Epidermal melanocyte (primary cell): Measurements from ENCODE around the gene SLC7A7.
A peak's percentile ranks its signal among the peaks of the same experiment; 100 is the strongest.
"Not testable (repeated sequence)": the region's sequence is repeated elsewhere in the genome, so short reads cannot be mapped to it uniquely, and the experiment has no call there.

Experiments
- DNase-seq: peaks from one replicate; pipeline ENCODE4 v3.0.0; 2011; ENCODE audit warnings: low spot score; ENCODE audit not compliant: insufficient read length

The SLC7A7 gene

DNA sequence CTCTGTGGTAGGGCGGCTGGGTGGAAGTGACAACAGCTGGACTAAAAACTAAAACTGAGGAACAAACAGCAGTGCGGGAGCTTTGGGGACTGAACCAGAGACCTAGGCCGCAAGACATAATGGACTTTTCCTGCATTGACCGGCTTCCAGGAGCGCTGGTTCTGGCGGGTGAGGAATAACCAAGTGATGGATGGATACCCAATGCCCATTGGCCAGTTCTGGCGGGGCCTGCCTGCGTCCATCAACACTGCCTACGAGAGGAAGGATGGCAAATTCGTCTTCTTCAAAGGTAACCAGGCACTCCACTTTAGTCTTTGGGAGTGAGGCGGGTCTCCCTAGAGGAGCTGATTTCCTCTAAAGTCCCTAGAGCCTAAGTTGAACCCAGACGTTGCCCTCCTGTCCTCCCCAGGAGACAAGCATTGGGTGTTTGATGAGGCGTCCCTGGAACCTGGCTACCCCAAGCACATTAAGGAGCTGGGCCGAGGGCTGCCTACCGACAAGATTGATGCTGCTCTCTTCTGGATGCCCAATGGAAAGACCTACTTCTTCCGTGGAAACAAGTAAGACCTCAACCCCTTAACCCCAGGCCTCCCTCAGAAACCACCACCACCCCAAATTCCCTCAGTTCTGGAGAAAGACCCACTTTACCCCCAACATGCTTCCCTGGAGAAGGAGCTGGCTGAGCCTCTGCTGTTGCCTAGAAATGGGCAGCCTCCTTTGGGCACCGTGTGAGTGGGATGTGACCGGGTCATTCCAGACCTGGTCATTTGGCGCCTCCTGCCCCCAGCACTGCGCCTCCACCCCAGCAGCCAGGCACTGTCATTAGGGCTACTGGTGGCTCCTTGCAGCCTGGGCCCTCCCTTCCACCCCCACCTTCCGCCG is 29.2 kb upstream of the SLC7A7 start:
- no peak for DNase-seq

DNA sequence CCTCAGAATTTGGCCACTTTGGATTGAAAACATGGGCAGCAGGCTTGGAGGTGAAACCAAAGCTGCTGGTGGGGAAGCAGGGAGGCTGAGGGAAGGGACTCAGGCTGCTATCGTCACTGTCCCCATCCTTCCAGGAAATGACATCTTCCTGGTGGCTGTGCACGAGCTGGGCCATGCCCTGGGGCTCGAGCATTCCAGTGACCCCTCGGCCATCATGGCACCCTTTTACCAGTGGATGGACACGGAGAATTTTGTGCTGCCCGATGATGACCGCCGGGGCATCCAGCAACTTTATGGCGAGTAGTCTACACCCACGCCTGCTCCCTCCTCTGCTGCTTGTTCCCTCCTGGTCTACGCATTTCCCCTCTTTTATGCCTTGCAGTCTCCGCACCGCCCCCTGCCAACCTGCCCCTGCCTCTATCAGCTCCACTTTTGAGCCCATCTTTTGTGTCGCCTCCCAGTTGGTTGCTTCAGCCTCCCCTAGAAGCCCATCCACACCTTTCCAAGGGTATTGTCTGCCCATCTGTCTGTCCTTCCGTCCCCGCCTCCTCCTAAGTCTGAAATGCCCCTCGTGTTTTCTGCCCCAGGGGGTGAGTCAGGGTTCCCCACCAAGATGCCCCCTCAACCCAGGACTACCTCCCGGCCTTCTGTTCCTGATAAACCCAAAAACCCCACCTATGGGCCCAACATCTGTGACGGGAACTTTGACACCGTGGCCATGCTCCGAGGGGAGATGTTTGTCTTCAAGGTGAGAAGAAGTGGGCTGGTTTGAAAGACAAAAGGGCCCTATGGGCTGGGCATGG is 28.1 kb upstream of the SLC7A7 start:
- DNase-seq: no peak

DNA sequence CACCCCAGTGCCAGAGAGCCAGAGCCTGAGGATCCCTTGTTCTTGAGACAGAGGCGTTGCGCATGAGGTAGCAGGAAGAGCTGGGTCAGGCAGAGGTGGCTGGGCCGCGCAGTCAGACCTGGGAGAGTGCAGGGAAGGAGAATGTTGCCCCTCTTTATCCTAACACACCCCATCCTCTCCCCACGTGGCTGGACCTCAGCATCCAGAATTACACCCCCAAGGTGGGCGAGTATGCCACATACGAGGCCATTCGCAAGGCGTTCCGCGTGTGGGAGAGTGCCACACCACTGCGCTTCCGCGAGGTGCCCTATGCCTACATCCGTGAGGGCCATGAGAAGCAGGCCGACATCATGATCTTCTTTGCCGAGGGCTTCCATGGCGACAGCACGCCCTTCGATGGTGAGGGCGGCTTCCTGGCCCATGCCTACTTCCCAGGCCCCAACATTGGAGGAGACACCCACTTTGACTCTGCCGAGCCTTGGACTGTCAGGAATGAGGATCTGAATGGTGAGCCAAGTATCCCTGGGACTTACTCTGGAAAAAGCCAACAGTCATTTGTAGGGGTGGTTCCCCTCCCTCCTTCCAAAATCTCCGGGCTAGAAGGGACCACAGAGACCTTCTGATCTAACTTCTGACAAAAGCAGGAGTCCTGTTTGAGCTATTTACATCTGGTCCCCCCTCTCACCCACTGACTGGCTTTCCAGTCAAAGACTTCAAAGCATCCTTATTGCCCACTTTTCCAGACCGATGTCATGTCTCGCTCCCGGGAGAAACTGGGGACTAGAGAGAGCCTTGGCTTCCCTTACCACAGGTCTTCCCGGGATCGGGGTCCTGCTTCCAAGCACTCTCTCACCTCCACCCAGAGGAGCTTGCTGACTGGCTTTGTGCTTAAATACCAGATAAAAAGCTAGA is 27.2 kb upstream of the SLC7A7 start:
- DNase-seq: no peak

DNA sequence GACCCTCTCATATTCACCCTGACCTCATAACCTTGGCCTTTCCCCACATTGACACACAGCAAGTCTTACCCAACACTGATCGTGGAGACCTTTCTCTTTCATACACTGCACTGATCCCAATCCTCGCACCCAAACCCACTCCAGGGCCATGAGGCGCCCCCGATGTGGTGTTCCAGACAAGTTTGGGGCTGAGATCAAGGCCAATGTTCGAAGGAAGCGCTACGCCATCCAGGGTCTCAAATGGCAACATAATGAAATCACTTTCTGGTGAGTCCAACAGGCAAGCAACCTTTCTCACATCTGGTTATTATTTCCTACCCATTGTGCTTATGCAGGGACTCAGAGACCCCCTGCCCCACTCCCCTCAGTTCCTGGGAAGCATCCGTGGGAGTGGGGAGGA is 26.5 kb upstream of the SLC7A7 start:
- DNase-seq: no peak

DNA sequence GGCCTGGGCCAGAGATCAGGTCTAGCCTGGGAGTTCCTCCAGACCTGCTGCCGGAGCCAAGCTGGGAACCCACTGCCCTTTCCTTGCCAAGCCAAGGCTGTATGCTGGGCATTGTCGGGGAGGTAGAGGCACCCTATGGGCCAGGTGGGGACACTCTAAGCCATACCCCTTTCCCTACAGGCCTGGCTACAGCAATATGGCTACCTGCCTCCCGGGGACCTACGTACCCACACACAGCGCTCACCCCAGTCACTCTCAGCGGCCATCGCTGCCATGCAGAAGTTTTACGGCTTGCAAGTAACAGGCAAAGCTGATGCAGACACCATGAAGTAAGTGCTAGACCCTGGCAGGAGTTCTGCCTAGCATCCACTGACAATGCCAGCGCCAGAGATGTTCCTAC is 26.1 kb upstream of the SLC7A7 start:
- no peak for DNase-seq

DNA sequence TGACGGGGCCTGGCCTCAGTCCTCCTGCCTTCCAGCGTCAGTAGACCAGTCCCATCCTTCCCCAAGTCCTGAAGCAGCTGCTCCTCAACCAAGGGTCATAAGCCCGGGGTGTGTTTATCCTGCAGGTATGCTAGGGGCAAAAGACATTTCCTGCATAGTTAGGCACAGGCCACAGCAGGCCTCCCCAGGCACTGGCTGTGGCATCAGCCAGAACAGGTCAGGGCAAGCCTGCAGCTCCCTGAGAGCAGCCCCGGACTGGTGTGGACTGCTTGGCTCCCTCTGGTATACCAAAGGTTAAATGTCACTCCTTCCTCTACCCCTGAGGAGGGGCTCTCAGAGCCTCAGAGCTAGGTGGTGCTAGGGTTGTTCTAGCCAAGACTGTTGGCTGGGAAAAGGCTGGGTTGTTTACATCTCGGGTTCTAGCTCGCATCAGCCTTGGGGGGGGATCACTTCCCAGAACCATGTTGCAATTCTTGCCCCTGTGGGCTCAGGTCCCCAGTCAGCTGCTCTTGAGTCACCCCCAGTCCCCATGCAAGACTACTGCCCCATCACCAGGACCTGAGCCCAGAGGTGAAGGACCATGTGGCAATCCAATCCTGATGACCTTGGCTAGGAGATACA is 24.0 kb upstream of the SLC7A7 start:
- DNase-seq: no peak

DNA sequence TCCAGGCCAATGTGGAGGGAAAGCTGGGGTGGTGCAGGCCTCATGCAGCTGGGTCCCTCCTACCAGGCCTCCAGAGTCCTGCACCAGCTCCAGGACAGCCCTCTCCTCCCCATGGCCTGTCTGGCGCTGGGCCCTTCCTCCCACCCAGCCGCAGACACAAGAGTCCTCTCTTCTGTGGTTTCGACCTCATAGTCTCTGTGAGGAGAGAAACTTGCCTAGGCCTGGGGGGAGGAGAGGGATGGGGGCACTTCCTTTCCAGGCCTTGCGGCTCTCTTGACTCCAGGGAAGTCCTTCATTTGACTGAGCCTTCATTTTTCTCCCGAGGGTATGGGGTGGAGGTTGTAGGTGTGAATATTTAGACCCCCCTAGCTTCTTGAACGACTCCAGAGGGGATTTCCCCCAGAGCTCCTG is 23.4 kb upstream of the SLC7A7 start:
- peak; percentile 88 for DNase-seq

DNA sequence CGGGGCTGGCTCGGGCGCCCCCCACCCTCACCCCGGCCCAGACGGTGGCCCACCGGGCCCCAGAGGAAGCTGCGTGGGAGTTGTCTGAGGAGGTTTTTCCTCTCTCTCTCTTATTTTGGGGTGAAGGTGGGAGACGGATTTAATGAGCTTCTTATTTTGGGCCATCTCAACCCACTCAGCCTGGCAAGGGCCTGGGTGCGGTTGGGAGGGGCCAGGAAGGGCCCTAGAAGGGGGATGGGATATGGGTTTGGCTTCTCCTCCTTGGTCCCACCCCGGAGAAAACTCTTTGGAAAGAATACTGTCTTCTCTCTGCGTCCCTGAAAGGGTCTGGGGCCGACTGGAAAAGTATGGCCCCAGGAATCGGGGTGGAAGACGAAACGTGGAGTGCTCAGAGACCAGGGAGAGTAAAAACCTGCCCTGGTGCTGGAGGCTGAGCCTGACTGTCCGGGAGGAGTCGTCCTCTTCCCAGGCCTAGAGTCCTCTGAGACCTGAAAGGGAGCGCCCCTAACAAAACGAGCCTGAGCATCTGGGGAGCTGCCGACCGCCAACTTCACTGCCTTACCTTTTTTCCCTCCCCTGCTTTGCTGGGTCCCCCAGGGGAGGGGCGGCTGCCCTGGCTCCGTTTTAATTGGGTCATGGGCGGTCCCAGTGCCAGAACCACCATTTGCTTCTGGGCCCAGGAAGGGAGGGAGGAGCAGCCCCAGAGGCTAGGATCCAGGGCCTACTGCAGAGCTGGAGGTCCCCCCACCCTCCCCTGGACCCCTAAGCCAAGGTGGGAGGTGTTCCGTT is 22.7 kb upstream of the SLC7A7 start:
- DNase-seq: peak; percentile 69

DNA sequence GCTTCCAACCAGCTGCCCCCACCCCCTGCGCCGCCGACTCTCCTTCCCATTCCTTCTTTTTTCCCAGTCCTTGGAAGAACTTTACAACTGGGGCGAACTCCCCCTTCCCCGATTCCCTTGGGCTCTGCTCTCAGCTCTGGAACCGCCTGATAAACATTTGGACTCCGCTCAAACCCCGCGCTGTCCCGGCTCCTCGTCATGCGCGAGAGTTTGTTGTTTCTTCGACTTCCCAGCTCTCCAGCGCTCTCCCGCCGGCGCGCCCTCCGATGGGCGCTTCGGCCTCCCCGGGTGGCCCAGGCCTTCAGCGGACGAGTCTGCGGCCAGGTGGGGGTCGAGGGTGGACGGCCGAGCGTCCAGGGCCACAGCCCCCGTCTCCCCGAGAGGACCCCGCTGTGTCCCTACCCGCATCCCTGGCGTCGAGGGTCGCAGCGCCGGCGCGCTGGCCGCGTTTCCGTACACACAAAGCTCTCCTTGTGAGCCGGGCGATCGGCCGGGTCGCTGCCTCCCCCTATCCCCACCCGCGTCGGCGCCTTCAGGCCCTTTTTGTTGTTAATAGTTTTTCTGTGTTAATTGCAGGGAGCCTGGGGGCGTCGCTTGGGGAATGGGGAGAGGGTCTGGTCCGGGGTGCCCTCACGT is 22.0 kb upstream of the SLC7A7 start:
- DNase-seq: no peak

DNA sequence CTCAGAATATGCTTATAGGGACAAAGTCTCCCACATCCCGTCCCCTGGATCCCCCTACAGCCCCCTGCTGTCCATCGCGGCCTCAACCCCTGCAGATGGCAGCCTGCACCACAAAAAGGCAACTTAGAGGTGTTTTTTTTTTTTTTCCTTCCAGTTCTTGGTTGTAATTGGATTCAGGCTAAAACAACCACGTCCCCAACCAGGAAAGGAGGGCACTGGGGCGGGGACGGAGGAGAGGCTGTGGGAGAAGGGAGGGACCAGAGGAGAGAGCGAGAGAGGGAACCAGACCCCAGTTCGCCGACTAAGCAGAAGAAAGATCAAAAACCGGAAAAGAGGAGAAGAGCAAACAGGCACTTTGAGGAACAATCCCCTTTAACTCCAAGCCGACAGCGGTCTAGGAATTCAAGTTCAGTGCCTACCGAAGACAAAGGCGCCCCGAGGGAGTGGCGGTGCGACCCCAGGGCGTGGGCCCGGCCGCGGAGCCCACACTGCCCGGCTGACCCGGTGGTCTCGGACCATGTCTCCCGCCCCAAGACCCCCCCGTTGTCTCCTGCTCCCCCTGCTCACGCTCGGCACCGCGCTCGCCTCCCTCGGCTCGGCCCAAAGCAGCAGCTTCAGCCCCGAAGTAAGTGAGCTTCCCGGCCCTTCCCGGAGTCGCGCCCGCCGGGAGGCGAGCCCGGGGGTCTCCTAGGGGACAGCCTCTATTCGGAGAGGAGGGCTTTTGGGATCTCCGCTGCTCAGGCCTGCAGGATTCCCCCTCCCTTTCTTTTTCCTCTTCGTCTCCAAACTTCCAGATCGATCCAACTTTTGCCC is 21.3 kb upstream of the SLC7A7 start, which contains the start of gene MMP14:
MMP14 (plus strand) TSS at position 285 of the 813 bp plus-strand sequence; CDS start at position 518, 233 bp downstream.
- peak; percentile 97 for DNase-seq

DNA sequence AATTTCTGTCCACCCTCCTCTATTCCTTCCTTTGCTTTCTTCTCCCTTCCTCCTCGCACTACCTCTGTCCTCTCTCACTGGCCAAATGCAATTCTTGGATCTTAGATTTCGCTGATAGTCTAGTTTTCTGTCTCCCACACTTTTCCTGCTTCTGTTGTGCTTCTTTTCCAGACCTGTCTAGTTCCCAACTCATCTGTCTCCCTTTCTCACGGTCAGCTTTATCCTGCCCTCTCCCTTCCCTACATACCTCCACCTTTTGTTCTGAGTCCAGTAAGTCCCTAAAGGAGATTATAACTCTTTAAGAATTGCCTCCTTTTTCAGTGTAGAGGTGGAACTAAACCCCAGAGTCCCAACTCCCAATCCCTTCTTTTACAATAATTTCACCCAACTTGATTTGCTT is 20.3 kb upstream of the SLC7A7 start:
- no peak for DNase-seq

DNA sequence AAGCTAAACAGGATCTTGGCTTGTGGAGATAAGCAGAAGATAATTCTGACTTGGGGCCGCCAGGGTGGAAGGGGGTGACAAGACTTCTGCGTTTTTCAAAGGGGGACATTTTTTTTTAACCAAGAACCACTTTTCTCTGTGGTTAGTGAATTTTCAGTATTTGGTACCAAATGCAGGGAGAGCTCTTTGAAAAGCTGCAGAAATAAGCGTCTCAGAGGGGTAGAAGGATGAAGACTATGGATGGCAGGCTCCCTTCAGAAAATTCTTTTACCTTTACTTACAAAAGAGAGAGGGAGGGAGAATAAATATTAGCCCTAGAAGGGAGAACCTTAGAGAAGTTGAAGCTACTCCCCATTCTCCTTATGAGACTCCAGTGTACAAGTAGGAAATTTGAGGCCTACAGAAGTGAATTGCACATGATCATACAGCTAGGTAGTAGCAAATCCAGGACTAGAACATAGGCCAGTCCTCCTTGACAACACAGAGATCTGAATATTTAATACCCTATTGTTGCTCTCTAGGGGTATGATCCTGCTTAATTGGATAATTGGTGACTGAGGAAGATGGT is 15.3 kb upstream of the SLC7A7 start:
- DNase-seq: no peak

DNA sequence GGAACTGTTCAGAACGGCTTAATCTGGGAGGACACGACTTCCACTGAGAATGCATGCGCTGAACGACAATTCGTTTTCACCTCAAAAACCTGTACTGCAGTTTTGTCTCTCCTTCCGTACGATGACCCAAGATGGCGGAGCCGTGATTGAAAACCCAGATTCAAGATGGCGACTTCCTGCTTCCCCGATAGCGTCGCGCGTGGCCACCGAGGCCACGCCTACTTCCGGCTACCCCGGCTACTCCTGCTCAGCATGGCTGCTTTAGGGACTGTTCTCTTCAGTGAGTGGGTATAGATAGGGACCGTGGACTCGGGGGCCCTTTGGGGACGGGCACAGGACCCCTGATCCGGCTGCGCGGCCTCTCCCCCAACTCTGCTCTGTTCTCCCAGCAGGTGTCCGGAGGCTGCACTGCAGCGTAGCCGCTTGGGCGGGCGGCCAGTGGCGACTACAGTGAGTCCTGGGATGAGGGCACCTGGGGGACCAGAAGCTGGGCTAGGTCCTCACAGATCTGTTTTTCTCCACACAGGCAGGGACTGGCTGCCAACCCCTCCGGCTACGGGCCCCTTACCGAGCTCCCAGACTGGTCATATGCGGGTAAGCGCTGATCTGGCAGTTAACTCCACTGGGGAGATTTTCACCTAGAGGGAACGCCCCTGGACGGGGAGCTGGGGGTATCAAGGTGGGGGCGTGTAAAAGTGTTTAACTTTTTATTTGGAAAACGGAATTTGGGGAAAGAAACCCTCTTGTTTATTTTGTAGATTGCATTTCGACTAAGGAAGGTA is 14.6 kb upstream of the SLC7A7 start, which contains the start of gene MRPL52:
MRPL52 (plus strand) TSS at position 227 of the 782 bp plus-strand sequence; CDS start at position 253, 26 bp downstream.
- DNase-seq: peak; percentile 88

DNA sequence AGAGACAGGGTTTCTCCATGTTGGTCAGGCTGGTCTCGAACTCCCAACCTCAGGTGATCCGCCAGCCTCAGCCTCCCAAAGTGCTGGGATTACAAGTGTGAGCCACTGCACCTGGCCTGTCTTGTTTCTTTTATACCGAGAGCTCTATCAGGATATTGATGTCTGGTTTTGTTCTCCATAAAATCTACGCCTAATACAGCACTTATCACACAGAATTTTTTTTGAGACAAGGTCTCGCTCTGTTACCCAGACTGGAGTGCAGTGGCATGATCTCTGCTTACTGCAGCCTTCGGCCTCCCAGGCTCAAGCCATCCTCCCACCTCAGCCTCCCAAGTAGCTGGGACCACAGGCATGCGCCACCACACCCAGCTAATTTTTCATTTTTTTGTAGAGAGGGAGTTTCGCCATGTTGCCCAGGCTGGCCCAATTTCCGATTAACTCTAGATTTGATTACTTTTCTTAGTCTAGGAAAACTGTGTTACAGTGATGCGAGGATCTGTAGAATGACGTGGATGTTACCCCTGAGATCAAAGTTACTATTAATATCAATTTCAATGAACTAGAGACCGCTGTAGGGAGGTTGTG is 13.9 kb upstream of the SLC7A7 start:
- not testable (repeated sequence) for DNase-seq

DNA sequence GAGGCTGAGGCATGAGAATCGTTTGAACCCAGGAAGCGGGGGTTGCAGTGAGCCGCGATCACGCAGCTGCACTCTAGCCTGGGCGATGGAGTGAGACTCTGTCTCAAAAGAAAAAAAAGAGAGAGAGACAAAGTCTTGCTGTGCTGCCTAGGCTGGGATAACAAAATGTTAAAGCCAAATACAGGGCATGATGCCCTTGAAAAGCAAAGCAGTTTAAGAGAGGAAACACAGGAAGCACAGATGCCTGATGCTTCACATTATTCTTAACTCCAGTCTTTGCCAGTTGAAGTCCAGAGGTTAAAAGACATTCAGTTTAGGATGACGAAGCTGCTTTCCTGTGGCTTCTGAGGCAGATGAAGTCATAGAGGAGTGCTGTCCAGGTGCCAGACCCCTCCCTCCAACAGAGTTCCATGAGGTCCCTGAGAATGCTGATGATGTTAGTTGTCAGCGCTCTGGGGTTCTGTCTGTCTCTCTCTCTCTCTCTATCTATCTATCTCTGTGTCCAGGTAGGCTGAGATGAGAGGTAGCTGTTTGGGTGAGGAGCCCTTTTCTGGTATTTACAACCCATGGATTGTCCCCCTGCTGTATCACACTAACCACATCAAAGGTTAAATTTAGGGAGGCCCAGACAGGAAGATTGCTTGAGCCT is 9.6 kb upstream of the SLC7A7 start:
- DNase-seq: no peak

DNA sequence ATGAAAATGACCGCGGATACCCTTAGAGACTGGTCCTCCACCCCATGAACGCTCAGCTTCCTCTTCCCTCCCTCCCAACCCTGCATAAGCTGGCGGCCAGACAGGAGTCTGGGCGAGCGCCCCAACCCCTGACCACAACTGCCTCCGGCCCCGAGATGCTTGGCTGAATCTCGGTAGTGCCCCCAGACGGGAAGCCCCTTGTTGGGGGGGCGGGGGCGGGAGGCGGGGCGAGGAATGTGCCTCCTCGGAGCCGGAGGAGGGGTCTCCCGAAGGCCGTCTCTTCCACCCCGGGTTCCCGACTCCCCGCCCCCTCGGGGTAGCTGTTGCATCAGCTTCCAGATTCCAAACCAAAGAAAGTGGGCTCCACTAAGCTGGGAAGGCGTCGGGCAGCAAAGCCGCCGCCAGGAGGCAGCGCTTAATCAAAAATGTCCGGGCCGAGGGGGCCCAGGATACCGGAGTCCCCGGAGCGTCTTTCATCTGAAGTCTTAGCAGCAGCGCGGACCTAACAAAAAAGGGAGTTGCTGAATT is 7.4 kb upstream of the SLC7A7 start:
- peak; percentile 74 for DNase-seq
